ENCODE results near the gene UGT1A9.

GRCh38 chr2:233811087-233811486 lies 139.4 kb downstream of the UGT1A9 start:
- TF ChIP-seq FOXA1 (IDR thresholded peaks at IDR 0.05) (no peak), HDGF (IDR thresholded peaks at IDR 0.05; ENCODE audit: borderline replicate concordance) (no peak)

All from HEK293T (cell line).